GM18858 (cell line): ENCODE results near the gene BLM.
"Not testable (repeated sequence)": the region's sequence is repeated elsewhere in the genome, so short reads cannot be mapped to it uniquely, and the experiment has no call there.

Experiments used
- ATAC-seq: cut with Tn5 transposase; IDR thresholded peaks from one replicate; pipeline ENCODE4 v1.9.1; 2021; ENCODE audit not compliant: unreplicated experiment

The BLM gene

DNA sequence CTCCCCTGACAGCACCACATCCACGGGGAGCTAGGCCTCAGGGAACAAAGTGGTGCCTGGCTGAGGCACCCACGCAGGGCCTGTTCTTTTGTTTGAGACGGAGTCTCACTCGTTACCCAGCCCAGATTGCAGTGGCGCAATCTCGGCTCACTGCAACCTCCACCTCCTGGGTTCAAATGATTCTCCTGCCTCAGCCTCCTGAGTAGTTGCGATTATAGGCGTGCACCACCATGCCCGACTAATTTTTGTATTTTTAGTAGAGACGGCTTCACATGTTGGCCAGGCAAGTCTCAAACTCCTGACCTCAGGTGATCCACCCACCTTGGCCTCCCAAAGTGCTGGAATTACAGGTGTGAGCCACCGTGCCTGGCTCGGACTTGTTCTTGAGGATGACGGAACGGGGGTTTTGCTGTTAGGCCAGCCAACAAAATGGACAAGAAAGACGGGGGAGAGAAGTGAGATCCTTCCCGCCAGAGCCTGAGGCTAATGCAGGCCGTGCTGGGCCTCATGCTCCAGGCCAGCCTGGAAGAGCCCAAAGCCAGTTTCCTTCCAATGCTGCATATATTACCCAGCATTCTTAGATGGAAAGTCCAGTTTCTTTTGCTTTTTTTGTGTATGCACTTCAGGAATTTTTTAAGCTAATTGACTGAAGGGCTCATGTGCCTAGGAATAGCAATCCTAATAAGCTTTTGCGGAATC lies 123.2 kb downstream of the BLM start:
- ATAC-seq = no peak

DNA sequence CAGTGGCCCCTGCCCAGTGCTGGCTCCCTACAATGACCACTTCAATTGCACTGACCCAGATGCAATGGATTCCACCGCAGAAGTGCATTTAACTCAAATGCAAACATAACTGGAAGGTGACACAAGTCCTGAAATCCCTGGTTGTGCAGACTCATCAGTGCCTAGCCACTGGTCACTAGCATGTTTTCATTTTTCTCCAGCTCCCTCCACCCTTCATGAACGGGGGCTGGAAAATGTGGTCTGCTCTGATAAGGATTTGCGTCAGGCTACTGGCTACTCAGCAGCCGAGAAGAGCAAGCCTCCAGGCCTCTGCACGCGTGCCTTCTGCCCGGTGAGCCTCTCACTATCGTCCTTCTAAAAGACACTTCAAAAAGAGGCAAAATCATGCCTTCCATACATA lies 123.8 kb downstream of the BLM start:
- ATAC-seq = no peak

DNA sequence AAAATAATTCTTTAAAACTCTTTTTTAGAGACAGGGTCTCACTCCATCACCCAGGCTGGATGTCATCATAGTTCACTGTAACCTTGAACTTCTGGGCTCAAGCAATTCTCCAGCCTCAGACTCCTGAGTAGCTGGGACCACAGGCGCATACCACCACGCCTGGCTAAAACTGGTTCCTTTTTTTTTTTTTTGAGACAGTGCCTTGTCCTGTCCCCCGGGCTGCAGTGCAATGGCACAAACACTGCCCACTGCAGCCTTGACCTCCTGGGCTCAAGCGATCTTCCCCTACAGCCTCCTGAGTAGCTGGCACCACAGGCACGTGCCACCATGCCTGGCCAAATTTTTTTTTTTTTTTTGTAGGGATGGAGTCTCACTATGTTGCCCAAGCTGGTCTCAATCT lies 127.5 kb downstream of the BLM start:
- no peak for ATAC-seq

DNA sequence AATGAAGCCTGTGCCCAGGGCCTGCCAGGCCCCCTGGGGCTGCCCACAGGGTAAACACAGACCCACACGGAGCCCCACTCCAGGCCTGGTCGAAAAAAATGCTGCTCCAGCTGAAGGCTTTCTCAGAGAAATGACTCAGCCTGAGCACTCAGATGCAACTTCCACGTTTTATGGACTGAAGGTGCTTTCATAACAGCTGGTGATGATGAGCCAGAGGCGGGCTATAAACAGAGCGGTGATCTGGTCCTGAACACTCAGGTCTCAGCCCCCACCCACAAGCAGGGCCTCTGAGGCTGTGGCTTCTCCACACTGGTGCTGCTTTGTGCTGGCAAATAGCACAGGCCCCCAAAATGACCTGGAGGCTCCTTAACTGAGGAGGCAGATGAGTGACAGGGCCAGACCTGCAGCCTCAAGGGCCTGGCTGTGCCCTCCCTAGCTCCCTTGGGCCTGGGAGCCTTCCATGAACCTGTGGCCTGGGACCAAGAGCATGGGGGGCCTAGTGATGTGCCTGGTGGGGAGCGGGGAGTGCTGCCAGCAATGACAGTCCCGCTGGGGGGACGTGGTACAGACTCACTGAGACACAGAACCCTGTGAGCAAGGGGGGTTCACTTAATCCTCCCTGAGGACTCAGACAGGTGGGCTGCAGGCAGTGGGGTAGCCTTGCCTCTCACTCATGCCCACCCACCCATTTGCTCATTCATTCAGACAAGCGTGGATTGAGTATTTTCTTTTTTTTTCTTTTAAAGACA lies 128.2 kb downstream of the BLM start:
- ATAC-seq = peak; percentile 86

DNA sequence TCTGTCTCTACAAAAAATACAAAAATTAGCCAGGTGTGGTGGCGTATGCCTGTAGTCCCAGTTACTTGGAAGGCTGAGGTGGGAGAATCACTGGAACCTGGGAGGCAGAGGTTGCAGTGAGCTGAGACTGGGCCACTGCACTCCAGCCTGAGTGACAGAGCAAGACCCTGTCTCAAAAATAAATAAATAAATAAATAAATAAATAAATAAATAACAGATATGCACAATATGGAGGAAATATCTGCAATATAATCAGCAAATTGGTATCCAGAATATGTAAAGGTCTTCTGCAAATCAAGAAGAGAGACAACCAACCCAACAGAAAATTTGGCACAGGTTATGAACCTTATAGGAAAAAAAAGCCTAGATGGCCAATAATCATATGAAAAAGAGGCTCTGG lies 132.3 kb downstream of the BLM start:
- ATAC-seq = not testable (repeated sequence)

DNA sequence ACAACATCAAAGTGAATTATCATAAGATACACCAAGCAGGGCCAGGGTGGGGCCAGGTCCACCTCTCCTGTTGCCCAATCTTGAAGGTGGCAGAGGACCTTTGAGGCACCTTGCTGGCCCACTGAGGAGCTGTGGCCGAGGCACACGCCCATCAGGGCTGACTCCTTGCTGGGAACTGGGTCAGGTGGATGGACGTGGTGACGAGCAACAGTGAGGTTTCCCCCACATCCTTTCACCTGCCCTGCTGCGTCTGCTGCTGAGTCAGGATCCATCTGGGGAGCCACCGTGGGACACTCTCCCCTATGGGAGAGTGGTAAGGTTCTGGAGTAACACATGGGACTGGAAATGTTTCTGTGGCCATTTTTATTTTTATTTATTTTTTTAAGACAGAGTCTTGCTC lies 134.0 kb downstream of the BLM start:
- no peak for ATAC-seq

DNA sequence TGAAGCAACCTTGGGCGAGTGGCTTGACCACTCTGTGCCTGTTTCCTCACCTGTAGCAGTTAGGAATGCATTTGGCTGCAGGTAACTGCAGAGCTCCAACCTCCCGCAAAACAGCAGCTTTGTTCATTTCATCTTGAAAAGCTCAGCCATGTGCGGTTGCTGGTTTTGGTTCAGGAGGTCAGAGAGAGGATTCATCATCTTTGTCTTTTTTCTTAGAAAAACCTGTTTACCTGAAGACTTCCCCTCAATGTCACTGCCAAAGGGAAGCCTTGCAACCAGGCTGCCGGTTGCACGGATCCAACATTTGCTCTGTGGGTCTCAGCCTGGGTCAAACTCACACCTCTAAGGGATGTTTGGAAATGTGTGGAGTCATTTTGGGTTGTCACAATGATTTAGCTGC lies 134.8 kb downstream of the BLM start:
- ATAC-seq = no peak

DNA sequence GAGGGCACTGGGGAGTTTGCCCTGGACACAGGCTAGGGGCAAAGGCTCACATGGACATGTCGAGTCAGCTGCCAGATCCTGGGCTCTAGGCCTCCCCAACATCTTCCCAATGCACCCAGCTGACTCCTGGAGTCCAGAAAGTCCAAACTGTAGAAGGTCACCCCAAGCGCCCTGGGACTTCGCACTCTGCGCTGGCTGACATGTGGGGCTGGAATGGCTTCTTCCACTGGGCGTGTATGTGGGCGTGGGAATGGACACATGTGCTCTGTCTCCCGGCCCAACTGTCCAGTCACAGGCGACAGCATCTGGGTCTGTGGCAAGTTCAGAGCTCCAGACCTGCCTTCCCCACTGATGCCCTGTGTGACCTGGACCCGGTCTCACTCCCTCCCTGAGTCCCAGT lies 138.0 kb downstream of the BLM start:
- no peak for ATAC-seq

DNA sequence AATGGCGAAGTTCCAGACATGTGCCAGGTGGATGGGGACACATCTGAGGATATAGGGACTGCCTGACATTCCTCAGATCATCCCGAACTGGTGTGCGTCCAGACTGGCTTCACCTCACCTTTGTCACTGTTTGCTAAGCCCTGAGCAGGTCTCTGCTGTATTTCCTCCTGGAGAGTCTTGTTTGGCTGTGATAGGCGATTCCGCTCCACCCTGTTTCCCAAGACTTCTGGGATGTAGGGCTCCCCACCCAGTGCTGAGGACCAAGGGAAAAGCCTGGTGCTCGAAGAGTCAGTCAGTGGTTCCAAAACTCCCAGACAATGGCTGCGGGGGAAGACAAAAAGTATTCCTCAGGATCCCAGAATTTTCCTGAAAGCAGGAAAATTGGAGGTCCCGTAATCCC lies 140.2 kb downstream of the BLM start:
- ATAC-seq = no peak

DNA sequence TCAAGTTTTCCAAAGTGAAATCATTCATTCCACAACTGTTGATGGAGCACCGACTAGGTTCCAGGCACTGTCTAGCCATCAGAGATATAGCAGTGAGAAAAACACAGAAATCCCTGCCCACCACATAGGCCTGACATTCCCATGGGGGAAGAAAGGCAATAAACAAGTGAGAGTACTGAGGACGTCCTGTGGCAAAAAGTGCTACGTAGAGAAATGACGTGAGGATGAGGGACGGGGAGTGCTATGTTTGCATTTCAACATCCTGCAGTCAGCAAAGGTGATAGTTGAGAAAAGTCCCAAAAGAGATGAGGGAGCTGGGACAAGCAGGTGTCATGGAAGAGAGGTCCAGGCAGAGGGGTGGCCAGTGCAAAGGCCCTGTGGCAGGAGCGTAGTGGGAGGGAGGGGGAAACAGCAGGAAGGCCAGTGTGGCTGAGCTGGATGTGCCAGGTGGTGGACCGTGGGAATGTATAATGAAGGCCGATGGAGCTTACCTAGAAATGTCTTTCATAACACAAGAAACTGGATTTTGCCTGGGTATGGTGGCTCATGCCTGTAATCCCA lies 140.8 kb downstream of the BLM start:
- ATAC-seq = no peak

DNA sequence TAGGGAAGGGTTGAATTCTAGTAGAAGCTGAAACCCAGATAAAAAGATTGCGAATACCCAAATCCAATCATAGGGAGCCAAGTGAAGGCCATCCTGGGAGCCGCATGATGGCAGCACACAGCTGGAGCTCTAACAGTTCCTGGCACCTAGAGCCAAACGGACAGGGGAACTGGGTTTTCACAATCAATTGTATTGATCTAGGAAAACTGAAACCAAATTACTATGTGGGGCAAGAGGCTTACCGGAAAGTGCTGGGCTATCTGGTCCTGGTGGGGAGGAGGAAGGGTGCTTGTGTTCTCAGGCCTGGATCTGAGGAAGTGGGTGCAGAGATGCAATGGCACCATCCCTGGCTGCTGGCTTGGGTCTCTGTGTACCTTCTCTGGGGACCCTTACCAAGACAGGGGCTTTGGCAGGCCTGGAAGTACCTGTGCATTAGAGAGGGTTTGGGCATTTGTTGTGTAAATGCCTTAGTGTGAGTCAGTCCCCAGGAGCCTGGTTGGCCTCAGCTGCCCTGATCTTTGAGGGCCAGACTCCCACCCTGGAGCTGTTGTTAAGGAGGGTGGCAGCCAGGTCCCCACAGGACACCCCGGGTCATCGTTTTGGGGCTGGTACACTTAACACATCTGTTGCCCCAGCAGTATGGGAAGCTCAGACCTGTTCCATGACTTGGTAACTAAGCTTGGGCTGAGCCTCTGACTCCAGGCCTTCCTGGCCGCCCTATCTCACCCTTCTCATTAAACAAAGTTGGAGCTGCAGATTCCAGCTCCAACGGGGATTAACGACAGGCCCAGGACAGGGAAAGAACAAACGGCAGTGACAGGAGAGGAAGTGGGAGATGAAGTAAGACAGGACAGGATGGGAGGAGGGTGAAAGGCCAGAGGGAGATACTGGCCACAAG lies 142.3 kb downstream of the BLM start:
- no peak for ATAC-seq

DNA sequence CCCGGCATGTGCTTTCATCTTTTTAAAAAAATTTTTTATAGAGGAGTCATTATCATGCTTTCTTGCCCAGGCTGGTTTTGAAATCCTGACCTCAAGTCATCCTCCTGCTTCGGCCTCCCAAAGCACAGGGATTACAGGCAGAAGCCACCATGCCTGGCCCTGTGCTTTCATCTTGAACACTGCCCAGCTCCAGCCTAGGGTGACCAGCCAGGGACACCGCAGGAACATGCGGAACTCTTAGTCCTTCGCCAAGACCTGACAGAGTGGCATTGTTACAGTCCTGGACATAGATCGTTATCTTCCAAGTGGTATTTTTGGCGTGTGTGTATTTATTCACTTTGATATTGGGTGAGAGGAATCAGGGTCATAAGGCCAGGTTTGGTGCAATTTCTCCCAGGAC lies 143.3 kb downstream of the BLM start:
- ATAC-seq = no peak

DNA sequence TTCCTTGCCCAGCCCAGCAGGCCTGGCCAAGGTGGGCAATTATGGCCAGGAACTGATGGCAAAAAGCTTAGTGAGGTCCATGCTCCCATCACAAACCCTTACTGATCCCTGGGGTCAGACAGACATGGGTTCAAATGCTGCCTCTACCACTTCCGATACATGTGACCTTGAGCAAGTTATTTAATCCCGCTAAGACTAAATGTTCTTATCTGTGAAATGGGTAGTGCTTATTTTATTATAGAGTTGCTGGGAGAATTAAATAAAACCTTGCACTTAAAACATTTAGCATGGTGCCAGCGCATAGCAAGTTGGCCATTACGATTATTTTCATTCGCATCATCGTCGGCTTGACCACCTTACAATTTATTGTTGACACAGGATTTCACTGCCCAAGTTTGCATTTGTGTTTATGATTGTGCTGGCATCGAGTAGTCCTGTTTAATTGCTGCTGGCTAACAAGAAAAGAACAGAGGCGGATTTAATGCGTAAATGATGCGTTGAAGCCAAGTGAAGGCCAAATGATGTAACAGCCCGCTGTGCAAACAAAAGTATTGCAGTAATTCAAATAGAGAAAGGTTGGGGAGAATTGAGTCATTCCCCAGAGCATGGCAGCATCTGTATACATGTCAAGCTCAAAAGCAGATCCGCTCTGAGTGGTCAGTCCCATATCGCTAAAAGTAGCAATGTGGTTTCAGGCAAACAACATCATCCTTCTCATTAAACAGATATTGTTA lies 144.0 kb downstream of the BLM start:
- no peak for ATAC-seq

DNA sequence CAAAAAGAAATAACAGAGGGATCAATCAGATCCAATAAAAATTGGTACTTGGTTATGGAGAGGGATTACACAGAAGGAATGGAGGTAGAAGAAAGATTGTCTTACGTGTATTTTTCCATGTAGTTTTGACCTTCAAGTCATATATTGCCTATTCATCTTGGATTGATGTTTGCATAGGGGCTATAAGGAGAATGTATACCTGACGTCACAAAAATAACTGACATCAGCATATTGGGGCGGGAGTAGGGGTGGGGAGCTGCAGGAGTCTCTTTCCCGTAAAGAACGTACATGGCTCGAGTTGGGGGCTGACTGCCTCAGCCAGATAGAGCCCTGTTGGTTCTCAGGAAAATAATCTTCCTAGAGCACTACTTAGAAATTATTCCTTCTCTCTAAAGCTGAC lies 145.3 kb downstream of the BLM start:
- ATAC-seq = no peak

DNA sequence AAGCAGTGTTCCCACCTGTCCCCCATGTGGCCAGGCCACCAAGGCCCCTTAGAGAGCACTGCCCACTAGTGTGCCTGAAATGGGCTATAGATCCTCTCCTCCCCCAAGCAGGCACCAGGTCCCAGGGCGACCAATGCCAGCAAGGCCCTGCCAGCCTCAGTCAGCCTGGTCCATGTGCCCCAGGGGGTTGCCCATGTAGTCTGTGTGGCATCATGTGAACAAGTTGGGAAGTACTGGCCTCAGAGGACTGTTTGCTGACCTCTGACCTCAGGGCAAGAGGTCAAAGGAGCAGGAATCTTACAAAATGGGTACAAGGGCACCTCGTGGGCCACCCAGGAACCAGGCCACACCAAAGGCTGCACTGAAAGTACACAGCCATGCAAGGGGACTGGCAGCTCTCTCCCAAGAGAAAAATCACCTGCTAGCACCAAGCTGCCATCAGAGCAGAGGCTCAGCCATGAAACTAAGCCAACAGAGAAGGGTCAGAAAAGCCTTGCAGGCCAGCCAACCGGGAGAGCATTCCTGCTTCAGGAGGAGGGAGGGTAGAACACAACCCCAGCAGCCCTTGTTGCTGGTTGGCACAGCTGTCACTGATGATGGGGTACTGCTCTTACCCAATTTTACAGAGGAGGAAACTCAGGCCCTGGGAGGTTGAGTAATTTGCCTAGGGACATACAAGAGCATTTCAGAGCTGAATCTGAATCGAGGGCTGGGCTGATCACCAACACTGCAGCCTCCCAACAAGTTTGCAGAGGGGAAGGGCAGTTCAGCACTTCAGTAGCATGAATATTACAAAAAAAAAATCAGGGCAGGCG lies 146.0 kb downstream of the BLM start:
- ATAC-seq = no peak

DNA sequence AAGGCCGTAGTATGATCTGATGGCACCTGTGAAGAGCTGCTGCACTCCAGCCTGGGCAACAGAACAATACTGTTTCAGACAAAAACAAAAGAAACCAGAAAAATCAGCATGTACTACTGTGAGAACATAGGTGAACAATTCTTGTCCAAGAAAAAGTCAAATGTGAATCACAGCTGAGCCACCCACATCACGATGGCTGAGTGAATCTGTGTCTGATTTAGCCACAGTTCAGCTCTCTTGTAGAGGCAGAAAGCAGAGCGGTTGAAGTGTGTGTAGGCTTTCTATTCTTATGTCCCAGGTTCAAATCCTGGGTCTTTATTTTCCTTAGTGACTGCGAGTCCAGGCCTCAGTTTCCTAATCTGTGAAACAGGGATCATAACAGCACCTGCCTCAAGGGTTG lies 146.8 kb downstream of the BLM start:
- ATAC-seq = no peak

DNA sequence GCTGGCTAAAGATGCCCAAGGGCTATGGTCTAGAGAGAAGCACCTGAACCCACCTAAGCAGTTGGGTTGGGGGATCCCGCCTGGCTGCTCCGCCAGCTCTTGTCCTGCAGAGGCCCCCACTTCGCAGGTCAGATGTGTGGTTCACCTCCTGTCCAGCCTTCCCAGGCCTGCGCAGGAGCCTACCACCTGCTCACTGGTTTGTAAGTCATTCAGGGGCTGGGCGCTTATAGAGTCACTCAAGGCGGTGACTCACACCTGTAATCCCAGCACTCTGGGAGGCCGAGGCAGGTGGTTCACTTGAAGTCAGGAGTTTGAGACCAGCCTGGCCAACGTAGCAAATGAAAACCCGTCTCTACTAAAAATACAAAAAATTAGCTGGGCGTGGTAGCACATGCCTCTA lies 147.4 kb downstream of the BLM start:
- ATAC-seq = no peak

DNA sequence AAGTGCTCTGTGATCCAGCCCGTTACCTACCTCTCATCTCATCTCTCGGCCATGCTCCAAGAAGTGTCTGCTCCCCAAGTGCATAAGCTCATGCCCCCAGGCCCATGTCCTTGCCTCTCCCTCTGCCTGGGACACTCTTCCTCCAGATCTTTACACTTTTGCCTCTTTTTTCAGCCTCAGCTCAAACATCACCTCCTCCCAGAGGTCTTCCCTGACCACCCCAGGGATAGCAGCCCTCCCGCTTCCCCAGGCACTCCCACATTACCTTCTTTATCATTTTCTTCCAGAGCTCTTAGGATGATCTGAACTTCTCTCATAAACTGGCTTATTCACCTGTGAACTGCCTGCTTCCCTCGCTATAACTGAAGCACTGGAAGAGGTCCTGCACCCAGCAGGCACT lies 148.6 kb downstream of the BLM start:
- no peak for ATAC-seq
